ENCODE data around the gene MAD1L1. TPM values are rescaled to one million over a fixed set of nuclear protein-coding genes. Genes with fewer than 3 reads are reported as not detected.

The MAD1L1 gene
- total RNA-seq, 1 experiment from 2014 or later: 46.7 TPM

- DNase-seq (ENCODE audit: low spot score): no peak
- H3K27me3 ChIP-seq (replicated peaks; ENCODE audit: insufficient read depth, low read depth, low read length, poor library complexity): no peaks in the 10 kb centered on the region
- POLR2A ChIA-PET (ENCODE audit: low non-redundant PET): no interaction called here
Observed at GRCh38 chr7:2237109-2237602, 4.4 kb upstream of the MAD1L1 start.

DNA sequence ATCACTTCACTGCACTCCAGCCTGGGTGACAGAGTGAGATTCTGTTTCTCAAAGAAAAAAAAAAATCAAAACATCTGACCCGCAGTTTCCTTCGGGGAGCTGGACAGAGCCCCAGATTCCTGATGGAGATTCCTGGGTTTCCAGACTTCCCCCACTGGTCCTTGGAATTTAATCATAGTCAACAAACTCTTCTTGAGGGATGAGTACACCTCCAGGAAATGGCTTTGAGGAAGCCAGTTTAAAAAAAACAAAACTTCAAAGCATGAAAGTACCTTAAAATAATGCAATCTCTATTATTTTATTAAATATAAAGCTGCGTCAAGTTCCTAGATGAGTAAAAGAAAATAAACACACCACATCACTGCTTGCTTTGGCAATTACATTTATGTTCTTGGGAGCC lies 1.2 kb upstream of the MAD1L1 start:
- no peak for TF ChIP-seq EZH2 (IDR thresholded peaks at IDR 0.05; ENCODE audit: borderline replicate concordance, low read depth, low read length, poor library complexity, severe bottlenecking)
- TF ChIP-seq, protein P1, sequence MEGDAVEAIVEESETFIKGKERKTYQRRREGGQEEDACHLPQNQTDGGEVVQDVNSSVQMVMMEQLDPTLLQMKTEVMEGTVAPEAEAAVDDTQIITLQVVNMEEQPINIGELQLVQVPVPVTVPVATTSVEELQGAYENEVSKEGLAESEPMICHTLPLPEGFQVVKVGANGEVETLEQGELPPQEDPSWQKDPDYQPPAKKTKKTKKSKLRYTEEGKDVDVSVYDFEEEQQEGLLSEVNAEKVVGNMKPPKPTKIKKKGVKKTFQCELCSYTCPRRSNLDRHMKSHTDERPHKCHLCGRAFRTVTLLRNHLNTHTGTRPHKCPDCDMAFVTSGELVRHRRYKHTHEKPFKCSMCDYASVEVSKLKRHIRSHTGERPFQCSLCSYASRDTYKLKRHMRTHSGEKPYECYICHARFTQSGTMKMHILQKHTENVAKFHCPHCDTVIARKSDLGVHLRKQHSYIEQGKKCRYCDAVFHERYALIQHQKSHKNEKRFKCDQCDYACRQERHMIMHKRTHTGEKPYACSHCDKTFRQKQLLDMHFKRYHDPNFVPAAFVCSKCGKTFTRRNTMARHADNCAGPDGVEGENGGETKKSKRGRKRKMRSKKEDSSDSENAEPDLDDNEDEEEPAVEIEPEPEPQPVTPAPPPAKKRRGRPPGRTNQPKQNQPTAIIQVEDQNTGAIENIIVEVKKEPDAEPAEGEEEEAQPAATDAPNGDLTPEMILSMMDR (conservative IDR thresholded peaks at IDR 0.05; ENCODE audit: low read depth, low read length): no peak
- intact Hi-C loops (cut with micrococcal nuclease; ENCODE audit: unreplicated experiment): no loop called here
- Histone ChIP-seq H3K9me3 (ENCODE audit: low read depth, low read length, poor library complexity, severe bottlenecking) (no peaks in the 10 kb centered on the region), H3K36me3 (ENCODE audit: insufficient read depth, low read length, poor library complexity, severe bottlenecking) (peaks cover 52% of the 10 kb centered on the region), H3K4me3 (ENCODE audit: low read depth, low read length, poor library complexity, severe bottlenecking) (no peak overlapping the region), H3K27ac (ENCODE audit: low read depth, low read length, poor library complexity, severe bottlenecking) (no peak overlapping the region), H3K4me1 (ENCODE audit: insufficient read depth, low read length, poor library complexity, severe bottlenecking) (peaks cover 4% of the 10 kb centered on the region), H3K27me3 (replicated peaks; ENCODE audit: insufficient read depth, low read depth, low read length, poor library complexity) (no peaks in the 10 kb centered on the region)
- DNase-seq (ENCODE audit: low spot score): no peak
- ChIA-PET POLR2A (ENCODE audit: low non-redundant PET) (no interaction called here), CTCF (no interaction called here)
- BruUV-seq (replicated peaks): no TSS peak

More at GRCh38 chr7:2237109-2237602, 4.4 kb upstream of the MAD1L1 start:
- intact Hi-C loops (cut with micrococcal nuclease; ENCODE audit: unreplicated experiment): no loop called here
- Histone ChIP-seq H3K27ac (ENCODE audit: low read depth, low read length, poor library complexity, severe bottlenecking) (no peak overlapping the region), H3K9me3 (ENCODE audit: low read depth, low read length, poor library complexity, severe bottlenecking) (no peaks in the 10 kb centered on the region), H3K4me1 (ENCODE audit: insufficient read depth, low read length, poor library complexity, severe bottlenecking) (peaks cover 12% of the 10 kb centered on the region), H3K36me3 (ENCODE audit: insufficient read depth, low read length, poor library complexity, severe bottlenecking) (peaks cover 57% of the 10 kb centered on the region), H3K4me3 (ENCODE audit: low read depth, low read length, poor library complexity, severe bottlenecking) (no peak overlapping the region)
- TF ChIP-seq EZH2 (IDR thresholded peaks at IDR 0.05; ENCODE audit: borderline replicate concordance, low read depth, low read length, poor library complexity, severe bottlenecking): no peak
- TF ChIP-seq, protein P1 (conservative IDR thresholded peaks at IDR 0.05; ENCODE audit: low read depth, low read length): no peak
- BruUV-seq (replicated peaks): no TSS peak
- CTCF ChIA-PET: no interaction called here

GRCh38 chr7:2231992-2232765 lies 566 bp downstream of the MAD1L1 start:
- no TSS peak for BruUV-seq (replicated peaks)
- Histone ChIP-seq H3K4me1 (ENCODE audit: insufficient read depth, low read length, poor library complexity, severe bottlenecking) (peaks cover 4% of the 10 kb centered on the region), H3K9me3 (ENCODE audit: low read depth, low read length, poor library complexity, severe bottlenecking) (no peaks in the 10 kb centered on the region), H3K4me3 (ENCODE audit: low read depth, low read length, poor library complexity, severe bottlenecking) (peak overlapping the region; percentile 97), H3K27ac (ENCODE audit: low read depth, low read length, poor library complexity, severe bottlenecking) (peak overlapping the region; percentile 89), H3K27me3 (replicated peaks; ENCODE audit: insufficient read depth, low read depth, low read length, poor library complexity) (no peaks in the 10 kb centered on the region), H3K36me3 (ENCODE audit: insufficient read depth, low read length, poor library complexity, severe bottlenecking) (peaks cover 40% of the 10 kb centered on the region)
- ChIA-PET POLR2A (ENCODE audit: low non-redundant PET) (no interaction called here), CTCF (interaction anchor here (0.6 kb wide), 1 partner anchor 16 kb away, joined by 4 read pairs; no protein-coding TSS in a partner anchor)
- TF ChIP-seq, protein P1 (conservative IDR thresholded peaks at IDR 0.05; ENCODE audit: low read depth, low read length): no peak
- no peak for TF ChIP-seq EZH2 (IDR thresholded peaks at IDR 0.05; ENCODE audit: borderline replicate concordance, low read depth, low read length, poor library complexity, severe bottlenecking)
- intact Hi-C loops (cut with micrococcal nuclease; ENCODE audit: unreplicated experiment): no loop called here
- peak; percentile 31 for DNase-seq (ENCODE audit: low spot score)
